Omental fat pad (tissue), 4 donors: Measurements from ENCODE around the gene PITX3. TPM values are rescaled to one million over a fixed set of nuclear protein-coding genes. Genes with fewer than 3 reads are reported as not detected.

Source experiments
- ATAC-seq: fragments of 150-250 bp; one replicate; pipeline ENCODE4 v1.9.1; 2016; ENCODE audit warnings: mild to moderate bottlenecking, moderate library complexity; ENCODE audit not compliant: low FRiP score
- DNase-seq: peaks from one replicate; pipeline ENCODE4 v3.0.0-alpha.2; 2019; ENCODE audit warnings: low spot score
- total RNA-seq, 4 donors: library from RNA; depleted of rRNA; stranded (reverse); fragments of >200 nt; gene quantifications; one replicate each; pipeline ENCODE4 v1.1.0, GENCODE V29; 2016
- TF ChIP-seq, protein P1 (sequence below), 3 donors: fragments of 450-650 bp; IDR thresholded peaks; one replicate each; pipeline ENCODE4 v1.5.1; 2016 to 2017; ENCODE audit warnings: antibody characterized with exemption in 3 of 3, mild to moderate bottlenecking in 3 of 3, moderate library complexity in 2 of 3

PITX3 gene
- total RNA-seq, 4 donors from 2014 or later, result 0.36 to 0.37 TPM; not detected in 2

DNA sequence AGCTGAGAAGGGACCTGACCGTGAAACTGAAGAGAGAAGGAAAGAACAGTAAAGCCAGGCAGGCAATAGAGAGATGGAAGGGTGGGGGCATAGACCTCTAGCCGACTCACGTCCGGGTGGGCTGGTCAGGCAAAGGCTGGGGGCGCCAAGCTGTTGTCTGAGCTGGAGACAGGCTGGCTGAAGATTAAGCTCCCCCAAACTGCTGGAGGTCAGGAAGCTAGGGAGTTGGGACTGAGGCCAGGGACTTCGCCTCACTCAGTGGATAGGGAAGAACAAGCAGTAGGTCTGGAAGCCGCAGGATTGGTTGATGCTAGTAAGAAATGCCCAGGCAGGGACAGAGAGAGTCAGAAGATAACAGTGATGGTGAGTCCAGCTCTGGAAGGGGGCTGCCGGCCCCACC, 5.3 kb downstream of the PITX3 start:
- TF ChIP-seq, protein P1, sequence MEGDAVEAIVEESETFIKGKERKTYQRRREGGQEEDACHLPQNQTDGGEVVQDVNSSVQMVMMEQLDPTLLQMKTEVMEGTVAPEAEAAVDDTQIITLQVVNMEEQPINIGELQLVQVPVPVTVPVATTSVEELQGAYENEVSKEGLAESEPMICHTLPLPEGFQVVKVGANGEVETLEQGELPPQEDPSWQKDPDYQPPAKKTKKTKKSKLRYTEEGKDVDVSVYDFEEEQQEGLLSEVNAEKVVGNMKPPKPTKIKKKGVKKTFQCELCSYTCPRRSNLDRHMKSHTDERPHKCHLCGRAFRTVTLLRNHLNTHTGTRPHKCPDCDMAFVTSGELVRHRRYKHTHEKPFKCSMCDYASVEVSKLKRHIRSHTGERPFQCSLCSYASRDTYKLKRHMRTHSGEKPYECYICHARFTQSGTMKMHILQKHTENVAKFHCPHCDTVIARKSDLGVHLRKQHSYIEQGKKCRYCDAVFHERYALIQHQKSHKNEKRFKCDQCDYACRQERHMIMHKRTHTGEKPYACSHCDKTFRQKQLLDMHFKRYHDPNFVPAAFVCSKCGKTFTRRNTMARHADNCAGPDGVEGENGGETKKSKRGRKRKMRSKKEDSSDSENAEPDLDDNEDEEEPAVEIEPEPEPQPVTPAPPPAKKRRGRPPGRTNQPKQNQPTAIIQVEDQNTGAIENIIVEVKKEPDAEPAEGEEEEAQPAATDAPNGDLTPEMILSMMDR (IDR thresholded peaks at IDR 0.05), result no peak
- no peak for ATAC-seq
- DNase-seq, result no peak

DNA sequence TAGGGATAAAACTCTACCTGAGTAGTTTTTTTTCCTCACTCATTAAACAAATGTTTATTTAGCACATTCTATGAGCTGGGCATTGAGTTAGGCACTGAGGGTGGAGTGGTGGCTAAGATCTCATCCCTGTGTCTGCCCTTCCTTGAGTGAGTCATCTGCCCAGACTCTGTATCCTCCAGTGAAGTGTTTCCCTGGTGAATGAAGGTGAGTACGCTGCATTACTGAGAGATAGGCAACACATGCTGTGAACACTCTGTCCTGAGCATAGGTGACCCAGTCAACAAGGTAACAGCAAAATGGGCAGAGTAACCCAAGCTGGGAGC, 5.8 kb downstream of the PITX3 start:
- DNase-seq (no peak), ATAC-seq (no peak)
- TF ChIP-seq, protein P1 (IDR thresholded peaks at IDR 0.05), result no peak

DNA sequence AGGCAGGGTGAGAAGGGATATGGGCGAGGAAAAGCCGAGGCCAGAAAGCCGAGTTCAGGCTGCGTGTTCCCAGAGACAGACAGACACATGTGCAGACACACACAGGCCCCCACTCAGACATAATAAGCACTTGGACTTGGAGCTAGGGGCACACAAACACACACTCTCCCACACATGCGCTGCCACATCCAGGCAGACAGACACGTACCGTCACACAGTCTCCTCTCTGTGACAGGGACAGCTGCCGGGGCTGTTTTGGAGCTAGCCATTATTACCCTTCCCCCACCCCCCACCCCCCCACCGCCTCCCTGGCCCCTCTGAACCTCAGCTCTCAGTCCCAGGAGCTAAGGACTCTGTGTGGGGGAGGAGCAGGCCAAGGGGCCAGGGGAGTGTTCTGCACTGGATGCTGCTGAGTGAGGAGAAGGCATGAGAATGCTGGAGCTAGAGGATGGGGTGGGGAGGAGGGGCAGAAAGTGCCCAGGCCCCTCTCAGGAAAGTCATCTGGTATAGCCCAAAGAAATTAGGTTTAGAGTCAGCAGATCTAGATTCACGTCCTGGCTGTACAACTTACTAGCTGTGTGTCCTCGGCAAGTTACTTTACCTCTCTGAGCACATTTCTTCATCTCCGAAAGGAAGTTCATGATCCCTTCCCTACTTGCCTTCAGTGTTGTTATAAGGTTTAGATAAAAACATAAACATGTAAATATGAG, 6.3 kb downstream of the PITX3 start:
- DNase-seq (no peak), ATAC-seq (no peak)
- TF ChIP-seq, protein P1 (IDR thresholded peaks at IDR 0.05), result no peak

DNA sequence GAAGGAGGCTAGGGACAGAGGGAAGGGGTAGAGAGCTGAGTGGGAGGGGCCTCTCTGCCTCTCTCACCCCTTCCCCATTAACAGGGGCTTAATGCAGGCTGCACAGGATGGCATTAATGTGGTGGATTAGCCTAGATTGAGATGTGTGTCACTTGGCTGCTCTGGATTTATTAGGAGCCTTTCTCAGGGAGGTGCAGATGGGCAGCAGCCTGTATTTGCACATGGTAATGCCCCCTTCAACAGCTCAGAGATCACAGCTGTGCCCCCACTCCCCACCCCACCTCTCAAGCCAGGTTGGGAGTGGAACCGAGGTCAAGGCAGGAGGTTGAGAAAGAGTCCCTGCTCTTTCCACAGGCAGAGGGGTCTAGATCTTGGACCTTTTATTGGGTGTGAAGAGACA, 7.3 kb downstream of the PITX3 start:
- DNase-seq (no peak), ATAC-seq (no peak)
- TF ChIP-seq, protein P1 (IDR thresholded peaks at IDR 0.05), result no peak

DNA sequence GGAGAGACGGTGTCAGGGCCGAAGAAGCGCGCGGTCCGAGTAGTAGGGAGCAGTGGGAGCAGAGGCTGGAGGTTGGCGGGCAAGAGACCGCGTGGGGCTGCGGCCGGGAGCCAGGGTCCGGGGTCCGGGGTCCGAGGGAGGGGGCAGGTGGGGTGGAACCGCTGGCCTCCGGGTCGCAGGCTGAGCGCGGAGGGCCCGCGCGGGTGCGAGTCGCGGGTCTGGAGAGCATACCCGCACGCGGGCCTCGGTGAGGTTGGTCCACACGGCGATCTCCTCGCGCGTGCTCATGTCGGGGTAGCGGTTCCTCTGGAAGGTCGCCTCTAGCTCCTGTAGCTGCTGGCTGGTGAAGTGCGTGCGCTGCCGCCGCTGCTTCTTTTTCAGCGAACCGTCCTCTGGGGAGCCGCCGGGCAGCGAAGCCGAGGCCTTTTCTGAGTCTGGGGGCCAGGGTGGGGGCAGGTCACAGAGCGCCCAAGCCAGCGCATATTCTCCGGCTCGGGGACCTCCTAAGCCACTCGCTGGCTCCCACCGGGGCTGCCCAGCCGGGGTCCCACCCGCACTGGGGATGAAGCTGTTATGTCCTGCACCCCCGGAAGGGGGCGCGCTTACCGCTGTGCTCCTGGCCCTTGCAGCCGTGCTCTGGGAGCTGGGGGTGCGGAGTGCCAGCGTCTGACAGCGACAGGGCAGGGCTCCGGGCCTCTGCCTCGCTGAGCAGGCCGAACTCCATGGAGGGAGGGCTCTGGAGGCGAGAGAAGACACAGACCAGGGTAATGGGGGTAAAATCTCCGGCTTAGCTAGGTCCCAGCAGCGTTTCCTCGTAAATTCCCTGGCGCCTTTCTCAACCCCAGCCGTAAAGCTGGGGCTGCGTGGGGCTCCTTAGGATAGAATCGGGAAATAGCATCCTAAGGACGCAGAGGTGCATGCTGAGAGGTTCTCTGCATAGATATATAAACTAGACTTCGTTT, 9.7 kb downstream of the PITX3 start:
- TF ChIP-seq, protein P1 (IDR thresholded peaks at IDR 0.05), result peak in 1 of 3 donors; percentile 6
- ATAC-seq (no peak), DNase-seq (no peak)

DNA sequence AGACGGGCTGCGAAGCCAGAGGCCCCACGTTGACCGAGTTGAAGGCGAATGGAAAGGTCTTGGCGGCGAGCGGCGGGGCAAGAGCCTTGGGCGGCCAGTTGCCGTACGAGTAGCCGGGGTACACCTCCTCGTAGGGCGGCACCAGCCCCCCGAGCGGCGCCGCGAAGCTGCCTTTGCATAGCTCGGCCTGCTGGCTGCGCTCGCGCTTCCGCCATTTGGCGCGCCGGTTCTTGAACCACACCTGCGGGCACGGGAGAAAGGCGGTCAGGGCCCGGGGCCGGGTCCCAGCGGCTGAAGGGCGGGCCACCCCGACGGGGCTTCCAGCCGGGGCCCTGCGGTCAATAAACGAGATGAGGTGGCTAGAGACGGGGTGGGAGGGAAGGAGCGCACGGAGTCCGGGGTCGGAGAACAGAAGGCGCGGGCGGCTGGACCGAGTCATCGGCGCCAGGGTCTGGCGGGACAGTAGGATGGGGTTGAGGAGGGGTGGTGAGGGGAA, 10.4 kb downstream of the PITX3 start:
- ATAC-seq, result peak; percentile 5
- no peak for DNase-seq
- TF ChIP-seq, protein P1 (IDR thresholded peaks at IDR 0.05), result no peak
